A549 (cell line): Measurements from ENCODE around the gene ELAVL1.

Experiments
- ESRRA ChIP-seq: fragments of 150-350 bp; IDR thresholded peaks from 2 replicates; pipeline ENCODE4 v1.6.1; 2014; ENCODE audit warnings: mild to moderate bottlenecking, low read length, borderline replicate concordance
- TF ChIP-seq, protein P1 (sequence below): fragments of 200-600 bp; sonication (generic); IDR thresholded peaks from 2 replicates; pipeline ENCODE4 v1.6.1; 2016; ENCODE audit warnings: antibody characterized with exemption, mild to moderate bottlenecking, moderate library complexity
- TF ChIP-seq, protein P2 (sequence below): fragments of >200 bp; sonication (Bioruptor Twin); formaldehyde crosslinking; IDR thresholded peaks from 3 replicates; pipeline ENCODE4 v1.5.1; 2016

DNA sequence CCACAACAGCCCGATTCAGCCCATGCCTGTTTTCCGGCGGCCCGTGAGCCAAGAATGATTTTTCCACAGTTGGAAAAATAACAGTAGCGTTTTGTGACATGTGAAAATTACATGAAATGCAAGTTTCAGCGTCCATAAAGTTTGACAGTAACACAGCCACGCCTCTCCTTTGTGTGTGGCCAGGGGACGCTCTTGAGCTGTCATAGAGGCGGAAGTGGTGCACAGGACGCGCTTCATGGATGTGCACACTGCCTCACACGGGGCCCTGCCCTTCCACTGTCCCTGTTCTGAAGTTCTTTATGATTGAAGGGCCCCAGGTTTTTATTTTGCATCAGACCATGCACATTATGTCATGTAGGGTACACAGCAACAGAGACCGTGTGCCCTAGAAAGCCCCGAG lies 12.4 kb upstream of the ELAVL1 start:
- TF ChIP-seq, protein P1, sequence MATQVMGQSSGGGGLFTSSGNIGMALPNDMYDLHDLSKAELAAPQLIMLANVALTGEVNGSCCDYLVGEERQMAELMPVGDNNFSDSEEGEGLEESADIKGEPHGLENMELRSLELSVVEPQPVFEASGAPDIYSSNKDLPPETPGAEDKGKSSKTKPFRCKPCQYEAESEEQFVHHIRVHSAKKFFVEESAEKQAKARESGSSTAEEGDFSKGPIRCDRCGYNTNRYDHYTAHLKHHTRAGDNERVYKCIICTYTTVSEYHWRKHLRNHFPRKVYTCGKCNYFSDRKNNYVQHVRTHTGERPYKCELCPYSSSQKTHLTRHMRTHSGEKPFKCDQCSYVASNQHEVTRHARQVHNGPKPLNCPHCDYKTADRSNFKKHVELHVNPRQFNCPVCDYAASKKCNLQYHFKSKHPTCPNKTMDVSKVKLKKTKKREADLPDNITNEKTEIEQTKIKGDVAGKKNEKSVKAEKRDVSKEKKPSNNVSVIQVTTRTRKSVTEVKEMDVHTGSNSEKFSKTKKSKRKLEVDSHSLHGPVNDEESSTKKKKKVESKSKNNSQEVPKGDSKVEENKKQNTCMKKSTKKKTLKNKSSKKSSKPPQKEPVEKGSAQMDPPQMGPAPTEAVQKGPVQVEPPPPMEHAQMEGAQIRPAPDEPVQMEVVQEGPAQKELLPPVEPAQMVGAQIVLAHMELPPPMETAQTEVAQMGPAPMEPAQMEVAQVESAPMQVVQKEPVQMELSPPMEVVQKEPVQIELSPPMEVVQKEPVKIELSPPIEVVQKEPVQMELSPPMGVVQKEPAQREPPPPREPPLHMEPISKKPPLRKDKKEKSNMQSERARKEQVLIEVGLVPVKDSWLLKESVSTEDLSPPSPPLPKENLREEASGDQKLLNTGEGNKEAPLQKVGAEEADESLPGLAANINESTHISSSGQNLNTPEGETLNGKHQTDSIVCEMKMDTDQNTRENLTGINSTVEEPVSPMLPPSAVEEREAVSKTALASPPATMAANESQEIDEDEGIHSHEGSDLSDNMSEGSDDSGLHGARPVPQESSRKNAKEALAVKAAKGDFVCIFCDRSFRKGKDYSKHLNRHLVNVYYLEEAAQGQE: no peak
- TF ChIP-seq, protein P2, sequence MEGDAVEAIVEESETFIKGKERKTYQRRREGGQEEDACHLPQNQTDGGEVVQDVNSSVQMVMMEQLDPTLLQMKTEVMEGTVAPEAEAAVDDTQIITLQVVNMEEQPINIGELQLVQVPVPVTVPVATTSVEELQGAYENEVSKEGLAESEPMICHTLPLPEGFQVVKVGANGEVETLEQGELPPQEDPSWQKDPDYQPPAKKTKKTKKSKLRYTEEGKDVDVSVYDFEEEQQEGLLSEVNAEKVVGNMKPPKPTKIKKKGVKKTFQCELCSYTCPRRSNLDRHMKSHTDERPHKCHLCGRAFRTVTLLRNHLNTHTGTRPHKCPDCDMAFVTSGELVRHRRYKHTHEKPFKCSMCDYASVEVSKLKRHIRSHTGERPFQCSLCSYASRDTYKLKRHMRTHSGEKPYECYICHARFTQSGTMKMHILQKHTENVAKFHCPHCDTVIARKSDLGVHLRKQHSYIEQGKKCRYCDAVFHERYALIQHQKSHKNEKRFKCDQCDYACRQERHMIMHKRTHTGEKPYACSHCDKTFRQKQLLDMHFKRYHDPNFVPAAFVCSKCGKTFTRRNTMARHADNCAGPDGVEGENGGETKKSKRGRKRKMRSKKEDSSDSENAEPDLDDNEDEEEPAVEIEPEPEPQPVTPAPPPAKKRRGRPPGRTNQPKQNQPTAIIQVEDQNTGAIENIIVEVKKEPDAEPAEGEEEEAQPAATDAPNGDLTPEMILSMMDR: no peak
- TF ChIP-seq ESRRA: no peak
